H1 (cell line): ENCODE results near the gene SERPINB6. TPM values are rescaled to one million over a fixed set of nuclear protein-coding genes. Genes with fewer than 3 reads are reported as not detected.

Source experiments
- EGR1 ChIP-seq: IDR thresholded peaks from 2 replicates; pipeline ENCODE4 v1.6.1; 2011; ENCODE audit warnings: low read depth, low read length, borderline replicate concordance
- EZH2 ChIP-seq: fragments of 200-600 bp; sonication (generic); IDR thresholded peaks from 2 replicates; pipeline ENCODE4 v1.7.1; 2012; ENCODE audit warnings: low read depth, mild to moderate bottlenecking, moderate library complexity, low read length, inconsistent platforms; ENCODE audit not compliant: severe bottlenecking
- MAFK ChIP-seq: IDR thresholded peaks from 2 replicates; pipeline ENCODE4 v1.6.1; 2012; ENCODE audit warnings: low read depth, mild to moderate bottlenecking, improper control_type of control experiment, low read length
- NRF1 ChIP-seq: IDR thresholded peaks from 2 replicates; pipeline ENCODE4 v1.6.1; 2011; ENCODE audit warnings: mild to moderate bottlenecking, low read depth, low read length, improper control_type of control experiment
- POLR2A ChIP-seq, 2 experiments: IDR thresholded peaks; 1 replicate in 1 of 2; 2 replicates in 1 of 2; pipeline ENCODE4 v1.6.1; 2011; ENCODE audit warnings: low read depth in 2 of 2, low read length in 2 of 2, mild to moderate bottlenecking in 2 of 2; ENCODE audit errors: control extremely low read depth in 1 of 2
- RFX5 ChIP-seq: IDR thresholded peaks from 2 replicates; pipeline ENCODE4 v1.6.1; 2011; ENCODE audit warnings: low read depth, low read length, improper control_type of control experiment, borderline replicate concordance
- RNF2 ChIP-seq: fragments of 200-900, 300-1000 bp; sonication (generic); IDR thresholded peaks from 2 replicates; pipeline ENCODE4 v1.7.1; 2016; ENCODE audit warnings: borderline replicate concordance, low read depth, mild to moderate bottlenecking, antibody characterized with exemption, low read length; ENCODE audit not compliant: poor library complexity, severe bottlenecking; ENCODE audit errors: missing control alignments
- RXRA ChIP-seq: IDR thresholded peaks from 2 replicates; pipeline ENCODE4 v1.6.1; 2011; ENCODE audit warnings: low read depth, mild to moderate bottlenecking, low read length, moderate library complexity; ENCODE audit not compliant: insufficient read depth
- polyA plus RNA-seq, 7 experiments: library from polyadenylated mRNA; depleted of rRNA in 3 of 7; stranded (reverse) in 5 of 7; unstranded in 2 of 7; fragments of >200 nt in 5 of 7; fragments of 200-250 nt in 2 of 7; gene quantifications; 1 replicate in 5 of 7; 2 replicates in 1 of 7; 4 replicates in 1 of 7; pipeline versions ENCODE4 v1.2.1 to v1.2.3, GENCODE V29; 2011 to 2013; ENCODE audit warnings: missing spikeins in 2 of 7, mixed read lengths in 2 of 7
- total RNA-seq: library from RNA; stranded (reverse); fragmentation: NEBNext Ultra II Directional; extraction: Animal tissue kit (Norgen Biotek cat#: 25700); gene quantifications from 2 replicates; pipeline ENCODE4 v1.2.1, GENCODE V29; 2021
- TF ChIP-seq, protein P1 (sequence below): IDR thresholded peaks from 2 replicates; pipeline ENCODE4 v1.6.1; 2011; ENCODE audit warnings: low read length, improper control_type of control experiment

SERPINB6 gene
- total and polyA plus RNA-seq, 2 of the 8 experiments (the other 6 are each of a cell fraction or from before 2014, with no cell fraction given): 27.2 to 29.4 TPM

GRCh38 chr6:3006476-3006875, 35.1 kb upstream of the SERPINB6 start (continued):
- TF ChIP-seq RNF2 (no peak), POLR2A (IDR thresholded peaks at IDR 0.05; ENCODE audit: control extremely low read depth in 1 of 2, low read depth in 2 of 2, low read length in 2 of 2) (no peak), MAFK (no peak), RFX5 (no peak), EZH2 (no peak), NRF1 (no peak), EGR1 (no peak), RXRA (no peak)
- TF ChIP-seq, protein P1, sequence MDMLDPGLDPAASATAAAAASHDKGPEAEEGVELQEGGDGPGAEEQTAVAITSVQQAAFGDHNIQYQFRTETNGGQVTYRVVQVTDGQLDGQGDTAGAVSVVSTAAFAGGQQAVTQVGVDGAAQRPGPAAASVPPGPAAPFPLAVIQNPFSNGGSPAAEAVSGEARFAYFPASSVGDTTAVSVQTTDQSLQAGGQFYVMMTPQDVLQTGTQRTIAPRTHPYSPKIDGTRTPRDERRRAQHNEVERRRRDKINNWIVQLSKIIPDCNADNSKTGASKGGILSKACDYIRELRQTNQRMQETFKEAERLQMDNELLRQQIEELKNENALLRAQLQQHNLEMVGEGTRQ: no peak
